Measurements from ENCODE around the gene HCFC1.
"Not testable (repeated sequence)": the region's sequence is repeated elsewhere in the genome, so short reads cannot be mapped to it uniquely, and the experiment has no call there.

HCFC1 gene

DNA sequence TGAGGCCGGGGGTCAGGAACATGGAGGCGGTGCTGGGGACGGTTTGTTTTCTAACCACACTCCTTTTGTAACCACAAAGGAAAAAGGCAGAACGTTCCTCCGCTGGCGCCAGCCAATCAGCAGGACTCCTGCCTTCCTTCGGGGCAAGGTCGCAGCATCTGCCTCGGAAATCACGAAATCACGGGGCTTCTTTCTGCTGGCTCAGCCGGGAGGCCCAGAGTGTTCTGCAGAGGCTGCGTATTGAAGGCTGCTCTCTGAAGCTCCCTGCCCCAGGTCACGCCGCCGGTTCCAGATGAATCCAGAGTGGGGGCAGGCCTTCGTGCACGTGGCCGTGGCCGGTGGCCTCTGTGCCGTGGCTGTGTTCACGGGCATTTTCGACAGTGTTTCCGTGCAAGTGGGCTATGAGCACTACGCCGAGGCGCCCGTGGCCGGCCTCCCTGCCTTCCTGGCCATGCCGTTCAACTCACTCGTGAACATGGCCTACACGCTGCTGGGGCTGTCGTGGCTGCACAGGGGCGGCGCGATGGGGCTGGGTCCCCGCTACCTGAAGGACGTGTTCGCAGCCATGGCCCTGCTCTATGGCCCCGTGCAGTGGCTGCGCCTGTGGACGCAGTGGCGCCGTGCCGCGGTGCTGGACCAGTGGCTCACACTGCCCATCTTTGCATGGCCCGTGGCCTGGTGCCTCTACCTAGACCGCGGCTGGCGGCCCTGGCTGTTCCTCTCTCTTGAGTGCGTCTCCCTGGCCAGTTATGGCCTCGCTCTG lies 10.3 kb upstream of the HCFC1 start:
- intact Hi-C loops (cut with DNase I), result no loop called here
- peak in 13 of 42 donors; percentile 9 to 53 (median 38) for DNase-seq

DNA sequence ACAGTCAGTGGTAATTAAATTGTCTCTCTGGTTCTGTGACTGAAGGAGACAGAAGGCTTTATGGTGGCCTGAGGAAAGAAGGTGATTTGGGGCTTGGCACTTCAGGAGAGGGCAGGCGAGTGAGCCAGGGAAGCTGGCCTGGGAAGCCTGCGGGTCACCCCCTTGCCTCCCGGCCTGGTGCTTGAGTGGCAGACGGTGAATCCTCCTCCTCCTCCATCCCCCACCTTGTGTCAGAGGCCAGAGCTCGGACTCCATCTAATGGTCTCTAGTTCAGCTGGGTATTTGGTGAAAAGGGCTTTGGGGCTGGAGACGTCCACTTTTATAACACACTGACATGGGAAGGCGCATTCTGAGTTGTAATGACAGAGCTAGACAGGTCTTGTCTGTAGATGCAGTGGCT lies 9.6 kb upstream of the HCFC1 start:
- intact Hi-C loops (cut with DNase I), result no loop called here
- no peak for DNase-seq

DNA sequence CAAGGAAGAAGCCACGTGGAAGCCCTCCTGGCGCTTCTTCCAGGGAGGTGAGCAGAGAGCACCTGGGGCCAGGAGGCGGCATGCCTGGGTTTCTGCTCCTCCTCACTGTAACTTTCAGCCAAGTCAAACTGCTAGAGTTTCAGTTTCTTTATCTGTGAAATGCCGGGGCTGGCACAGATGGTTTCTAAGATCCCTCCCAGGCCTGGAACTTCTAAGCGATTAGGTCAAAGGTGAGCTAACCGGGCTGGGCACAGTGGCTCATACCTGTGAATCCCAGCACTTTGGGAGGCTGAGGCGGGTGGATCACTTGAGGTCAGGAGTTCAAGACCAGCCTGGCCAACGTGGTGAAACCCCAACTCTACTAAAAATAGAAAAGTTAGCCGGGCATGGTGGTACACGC lies 8.8 kb upstream of the HCFC1 start:
- intact Hi-C loops (cut with DNase I), result not testable (repeated sequence)

GRCh38 chrX:153974726-153975286 lies 3.2 kb upstream of the HCFC1 start:
- intact Hi-C loops (cut with DNase I), result loop anchor here (5.0 kb wide), 1 partner anchor 122 kb away; the partner anchor contains the start of gene MECP2
- DNase-seq, result no peak

More for the DNA sequence above, 8.8 kb upstream of the HCFC1 start:
- DNase-seq, result not testable (repeated sequence)

GRCh38 chrX:153974003-153974725 lies 2.5 kb upstream of the HCFC1 start:
- intact Hi-C loops (cut with DNase I), result loop anchor here (5.0 kb wide), 1 partner anchor 123 kb away; the partner anchor contains the start of gene MECP2
- DNase-seq, result no peak

- no peak for DNase-seq
- intact Hi-C loops (cut with DNase I), result loop anchor here (5.0 kb wide), 1 partner anchor 124 kb away; the partner anchor contains the start of gene MECP2
Measured at GRCh38 chrX:153973127-153974002, 1.7 kb upstream of the HCFC1 start.

GRCh38 chrX:153972368-153973126 lies 929 bp upstream of the HCFC1 start, which contains the start of gene TMEM187:
Gene TMEM187 (plus strand): TSS chrX:153972754. CDS start chrX:153982063, 9,309 bp downstream.
- intact Hi-C loops (cut with DNase I), result loop anchor here (5.0 kb wide), 1 partner anchor 125 kb away; the partner anchor contains the start of gene MECP2
- peak; percentile 64 to 93 (median 87) for DNase-seq

DNA sequence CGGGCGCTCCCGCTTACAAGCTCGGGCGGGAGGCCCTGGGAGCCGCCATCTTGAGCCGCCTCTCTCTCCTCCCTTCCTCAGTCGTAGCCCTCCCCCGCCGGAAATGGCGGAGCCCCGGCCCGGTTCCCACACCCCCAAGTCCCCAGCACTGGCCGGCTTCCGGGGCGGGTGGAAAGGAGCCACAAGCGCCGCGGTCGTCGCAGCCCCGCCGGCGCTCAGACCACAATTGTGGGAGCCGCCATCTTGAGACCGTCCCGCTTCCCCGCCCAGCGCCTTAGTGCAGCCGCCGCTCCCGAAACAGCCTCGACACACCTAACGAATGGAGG lies 531 bp downstream of the HCFC1 start:
- peak; percentile 65 to 97 (median 92) for DNase-seq
- intact Hi-C loops (cut with DNase I), result loop anchor here (5.0 kb wide), 1 partner anchor 126 kb away; the partner anchor contains the start of gene MECP2

DNA sequence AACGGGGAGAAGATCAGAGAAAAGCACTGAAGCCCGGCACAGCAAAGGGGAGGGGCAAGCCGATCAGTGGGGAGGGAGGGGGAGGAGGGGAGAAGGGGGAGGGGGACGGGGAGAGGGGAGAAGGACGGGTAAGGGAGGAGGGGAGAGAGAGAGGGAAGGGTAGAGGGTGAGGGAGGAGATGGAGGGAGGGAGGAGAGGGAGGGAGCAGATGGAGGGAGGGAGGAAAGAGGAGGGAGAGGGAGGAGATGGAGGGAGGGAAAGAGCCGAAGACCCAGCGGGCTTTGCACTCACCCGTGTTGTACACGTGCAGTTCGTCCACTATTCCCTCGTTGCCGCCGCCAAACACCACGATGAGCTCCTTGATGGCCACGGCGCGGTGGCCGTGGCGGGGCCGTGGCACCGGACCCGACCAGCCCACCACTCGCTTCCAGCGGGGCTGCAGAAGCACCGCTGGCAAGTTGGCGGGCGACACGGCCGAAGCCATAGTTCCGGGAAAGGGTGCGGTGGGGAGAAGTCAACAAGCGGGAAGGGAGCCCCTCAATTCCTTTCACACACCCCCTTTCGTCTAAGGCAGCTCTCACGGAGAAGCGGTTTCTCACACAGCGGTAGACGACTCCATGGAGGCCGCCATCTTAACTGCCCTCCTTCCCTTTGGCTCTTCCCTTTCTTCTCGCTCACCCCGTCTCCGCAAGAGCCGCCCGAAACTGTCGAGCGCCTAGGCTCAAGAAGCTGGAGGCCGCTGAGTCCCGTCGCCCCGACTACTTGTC lies 1.1 kb downstream of the HCFC1 start:
- intact Hi-C loops (cut with DNase I), result loop anchor here (5.0 kb wide), 1 partner anchor 127 kb away; the partner anchor contains the start of gene MECP2

GRCh38 chrX:153969904-153970356 lies 1.7 kb downstream of the HCFC1 start:
- intact Hi-C loops (cut with DNase I), result loop anchor here (5.0 kb wide), 1 partner anchor 127 kb away; the partner anchor contains the start of gene MECP2
- DNase-seq, result peak in 36 of 42 donors; percentile 15 to 80 (median 51)

More for the DNA sequence above, 1.1 kb downstream of the HCFC1 start:
- DNase-seq, result peak in 36 of 42 donors; percentile 26 to 83 (median 53)

GRCh38 chrX:153969125-153969903 lies 2.3 kb downstream of the HCFC1 start:
- peak in 2 of 42 donors; percentile 21 to 39 for DNase-seq
- intact Hi-C loops (cut with DNase I), result no loop called here

GRCh38 chrX:153968754-153969124 lies 2.9 kb downstream of the HCFC1 start:
- DNase-seq, result peak in 28 of 42 donors; percentile 28 to 74 (median 49)
- intact Hi-C loops (cut with DNase I), result no loop called here

DNA sequence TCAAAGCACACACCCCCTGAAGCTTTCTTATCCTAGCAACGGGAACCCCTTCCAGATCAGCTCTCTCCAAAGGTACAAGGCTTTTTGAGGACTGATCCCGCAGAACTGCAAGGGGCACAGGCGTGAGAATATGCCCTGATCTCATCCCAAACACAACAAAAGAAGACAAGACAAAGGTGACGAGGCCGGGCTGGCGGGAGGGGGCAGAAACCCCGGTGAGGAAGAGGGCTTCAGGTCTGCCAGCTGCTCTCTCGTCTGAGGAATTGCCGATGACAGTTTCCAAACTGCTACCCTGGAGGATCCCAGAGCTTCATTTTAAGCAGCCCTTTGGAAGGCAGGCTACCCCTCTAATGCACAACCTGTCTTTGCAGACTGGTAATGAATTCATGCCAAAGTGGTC lies 3.4 kb downstream of the HCFC1 start:
- no peak for DNase-seq
- intact Hi-C loops (cut with DNase I), result no loop called here

DNA sequence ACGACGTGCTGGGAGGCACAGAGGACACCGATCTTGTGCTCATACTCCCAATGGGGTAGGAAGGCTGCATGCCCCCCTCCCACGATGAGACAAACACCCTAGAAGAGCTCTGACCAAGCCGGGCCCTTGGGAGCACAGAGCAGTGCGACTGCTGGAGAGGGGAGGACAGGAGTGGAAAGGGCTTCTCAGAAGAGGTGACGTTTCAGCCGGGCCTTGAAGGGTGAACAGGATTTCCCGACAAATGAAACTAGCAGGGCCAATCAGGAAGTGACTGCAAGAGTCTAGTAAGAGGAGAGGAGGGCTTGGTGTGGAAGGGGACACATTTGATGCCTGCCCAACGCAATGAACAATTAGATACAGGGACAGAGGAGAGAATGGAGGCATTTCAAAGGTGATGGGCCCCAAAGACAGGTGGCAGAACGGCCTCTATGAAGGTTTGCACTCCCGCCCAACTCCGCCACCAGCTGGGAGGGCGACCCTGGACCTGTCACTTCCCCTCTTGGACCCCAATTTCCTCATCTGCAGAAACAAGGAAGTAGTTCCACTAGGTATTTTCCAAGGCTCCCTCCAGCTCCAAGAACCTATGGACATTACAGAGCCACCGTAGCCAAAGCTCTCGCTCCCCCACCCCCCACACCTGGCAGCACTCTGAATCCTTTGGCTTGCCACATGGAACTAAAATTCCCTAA lies 3.9 kb downstream of the HCFC1 start:
- intact Hi-C loops (cut with DNase I), result no loop called here
- DNase-seq, result no peak

DNA sequence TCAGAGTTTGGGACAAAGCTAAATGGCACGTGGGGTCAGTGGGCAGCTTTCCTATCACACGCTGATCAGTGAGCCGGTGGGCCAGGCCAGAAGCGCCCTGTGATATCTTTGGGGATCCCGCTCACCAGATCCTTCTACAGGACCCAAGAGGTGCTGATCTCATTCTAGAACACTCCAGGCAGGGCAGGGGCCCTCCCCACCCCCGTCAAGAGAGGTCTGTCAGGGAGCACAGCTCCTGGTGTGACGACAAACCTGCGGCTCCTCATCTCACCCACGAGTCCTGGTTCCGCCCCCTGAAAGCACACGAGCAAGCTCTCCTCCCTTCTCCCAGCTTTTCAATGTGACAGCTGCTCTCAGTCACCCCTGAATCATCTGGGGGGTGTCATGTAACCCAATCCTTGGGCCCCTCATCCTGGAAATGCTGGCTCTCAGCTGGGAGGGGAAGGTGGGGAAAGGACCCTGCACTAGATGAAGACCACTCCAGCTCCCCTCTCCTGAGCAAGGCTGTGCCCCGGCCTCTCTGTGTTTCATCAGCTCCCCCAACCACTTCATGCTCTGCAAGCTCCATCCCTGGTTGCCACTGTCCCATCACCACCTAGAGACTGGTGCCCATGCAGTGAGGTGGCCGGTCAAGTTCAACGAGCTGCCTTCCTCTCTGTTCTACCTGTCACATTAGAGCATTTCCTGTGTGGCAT lies 4.6 kb downstream of the HCFC1 start:
- intact Hi-C loops (cut with DNase I), result no loop called here
- peak in 31 of 42 donors; percentile 12 to 81 (median 58) for DNase-seq

Data from head of caudate nucleus (tissue), 42 donors.